CD4-positive, alpha-beta T cell treated with Interleukin-15 for 4 hours (primary cell): ENCODE data around the gene HOXB3.
A peak's percentile ranks its signal among the peaks of the same experiment; 100 is the strongest.

ENCODE experiments used
- DNase-seq: peaks from one replicate; pipeline ENCODE4 v3.0.0-alpha.2; 2020; ENCODE audit warnings: low spot score

Gene HOXB3

GRCh38 chr17:48589831-48590606 is at the start of gene HOXB3:
Gene HOXB3, minus strand, starts transcription at chr17:48590241. Its CDS starts 37,767 bp downstream, at chr17:48552474.
- no peak for DNase-seq

- no peak for DNase-seq
Measured at GRCh38 chr17:48639136-48639535, 49.1 kb upstream of the HOXB3 start.

GRCh38 chr17:48637323-48638260 is 47.6 kb upstream of the HOXB3 start:
- no peak for DNase-seq

GRCh38 chr17:48636177-48637018 is 46.4 kb upstream of the HOXB3 start:
- DNase-seq, result peak; percentile 59

GRCh38 chr17:48634493-48635208 is 44.6 kb upstream of the HOXB3 start:
- DNase-seq, result no peak

- DNase-seq, result no peak
Measured at GRCh38 chr17:48633266-48633677, 43.2 kb upstream of the HOXB3 start.

- no peak for DNase-seq
Measured at GRCh38 chr17:48632579-48633265, 42.7 kb upstream of the HOXB3 start.

- DNase-seq, result no peak
Measured at GRCh38 chr17:48631693-48632578, 41.9 kb upstream of the HOXB3 start.

- DNase-seq, result no peak
Measured at GRCh38 chr17:48630925-48631692, 41.1 kb upstream of the HOXB3 start.

- DNase-seq, result no peak
Measured at GRCh38 chr17:48630009-48630924, 40.2 kb upstream of the HOXB3 start.

GRCh38 chr17:48629411-48629759 is 39.3 kb upstream of the HOXB3 start:
- no peak for DNase-seq

GRCh38 chr17:48628649-48629410 is 38.8 kb upstream of the HOXB3 start:
- DNase-seq, result no peak

GRCh38 chr17:48627623-48628521 is 37.8 kb upstream of the HOXB3 start:
- no peak for DNase-seq

GRCh38 chr17:48627118-48627597 is 37.1 kb upstream of the HOXB3 start:
- no peak for DNase-seq

GRCh38 chr17:48626245-48627117 is 36.4 kb upstream of the HOXB3 start, which contains the start of gene HOXB9:
Gene HOXB9, minus strand, starts transcription at chr17:48626358. Its CDS starts 89 bp downstream, at chr17:48626269.
- no peak for DNase-seq
